ENCODE results near the gene DGKG.

The DGKG gene

DNA sequence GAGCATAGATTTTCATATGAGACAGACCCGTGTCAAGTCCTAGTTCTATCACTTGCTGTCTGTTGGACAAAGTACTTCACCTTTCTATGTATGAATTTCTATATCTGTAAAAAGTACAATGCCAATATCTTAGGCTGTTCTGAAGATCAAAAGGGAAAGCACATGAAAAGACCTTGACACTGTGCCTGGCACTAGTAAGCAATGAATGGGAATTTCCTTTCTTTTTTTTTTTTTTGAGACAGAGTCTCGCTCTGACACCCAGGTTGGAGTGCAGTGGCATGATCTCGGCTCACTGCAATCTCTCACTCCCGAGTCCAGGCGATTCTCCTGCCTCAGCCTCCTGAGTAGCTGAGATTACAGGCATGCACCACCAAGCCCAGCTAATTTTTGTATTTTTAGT lies 217.8 kb downstream of the DGKG start:
- Histone ChIP-seq H3K9me3 (ENCODE audit: severe bottlenecking) (no peaks in the 10 kb centered on the region), H3K36me3 (ENCODE audit: low read depth) (no peaks in the 10 kb centered on the region), H3K4me3 (ENCODE audit: severe bottlenecking) (no peak overlapping the region), H3K4me1 (ENCODE audit: insufficient read depth, poor library complexity, severe bottlenecking) (no peaks in the 10 kb centered on the region), H3K27ac (ENCODE audit: poor library complexity, severe bottlenecking) (no peak overlapping the region), H3K27me3 (ENCODE audit: insufficient read depth, poor library complexity, severe bottlenecking) (no peaks in the 10 kb centered on the region)
- ATAC-seq (ENCODE audit: low read depth), result no peak
- TF ChIP-seq, protein P1, sequence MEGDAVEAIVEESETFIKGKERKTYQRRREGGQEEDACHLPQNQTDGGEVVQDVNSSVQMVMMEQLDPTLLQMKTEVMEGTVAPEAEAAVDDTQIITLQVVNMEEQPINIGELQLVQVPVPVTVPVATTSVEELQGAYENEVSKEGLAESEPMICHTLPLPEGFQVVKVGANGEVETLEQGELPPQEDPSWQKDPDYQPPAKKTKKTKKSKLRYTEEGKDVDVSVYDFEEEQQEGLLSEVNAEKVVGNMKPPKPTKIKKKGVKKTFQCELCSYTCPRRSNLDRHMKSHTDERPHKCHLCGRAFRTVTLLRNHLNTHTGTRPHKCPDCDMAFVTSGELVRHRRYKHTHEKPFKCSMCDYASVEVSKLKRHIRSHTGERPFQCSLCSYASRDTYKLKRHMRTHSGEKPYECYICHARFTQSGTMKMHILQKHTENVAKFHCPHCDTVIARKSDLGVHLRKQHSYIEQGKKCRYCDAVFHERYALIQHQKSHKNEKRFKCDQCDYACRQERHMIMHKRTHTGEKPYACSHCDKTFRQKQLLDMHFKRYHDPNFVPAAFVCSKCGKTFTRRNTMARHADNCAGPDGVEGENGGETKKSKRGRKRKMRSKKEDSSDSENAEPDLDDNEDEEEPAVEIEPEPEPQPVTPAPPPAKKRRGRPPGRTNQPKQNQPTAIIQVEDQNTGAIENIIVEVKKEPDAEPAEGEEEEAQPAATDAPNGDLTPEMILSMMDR (IDR thresholded peaks at IDR 0.05; ENCODE audit: poor library complexity, severe bottlenecking), result no peak
- DNase-seq (ENCODE audit: low spot score), result no peak

DNA sequence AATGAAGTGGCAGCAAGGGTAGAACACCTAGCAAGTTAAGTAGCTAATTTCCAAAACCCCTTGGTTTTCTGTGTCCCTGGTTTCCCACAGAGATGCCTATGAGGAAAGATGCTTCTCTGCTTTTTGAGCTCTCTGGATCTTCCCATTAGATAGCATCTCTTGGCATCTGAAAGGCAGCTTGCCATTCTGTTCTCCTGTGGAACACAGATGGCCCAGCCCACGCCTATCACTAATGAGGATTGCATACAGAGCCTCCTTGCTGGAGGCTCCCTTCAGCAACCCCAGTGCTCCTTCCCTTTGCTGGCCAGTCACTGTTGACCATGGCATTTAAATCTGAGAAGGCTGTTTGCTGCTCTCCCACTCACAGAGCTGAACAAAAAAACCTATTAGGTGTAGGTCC lies 218.8 kb downstream of the DGKG start:
- H3K4me1 ChIP-seq (ENCODE audit: insufficient read depth, poor library complexity, severe bottlenecking), result no peaks in the 10 kb centered on the region
- H3K27me3 ChIP-seq (ENCODE audit: insufficient read depth, poor library complexity, severe bottlenecking), result no peaks in the 10 kb centered on the region
- DNase-seq (ENCODE audit: low spot score) (no peak), ATAC-seq (ENCODE audit: low read depth) (no peak)
- H3K36me3 ChIP-seq (ENCODE audit: low read depth), result no peaks in the 10 kb centered on the region
- no peaks in the 10 kb centered on the region for H3K9me3 ChIP-seq (ENCODE audit: severe bottlenecking)
- TF ChIP-seq, protein P1 (IDR thresholded peaks at IDR 0.05; ENCODE audit: poor library complexity, severe bottlenecking), result no peak
- no peak overlapping the region for H3K4me3 ChIP-seq (ENCODE audit: severe bottlenecking)
- H3K27ac ChIP-seq (ENCODE audit: poor library complexity, severe bottlenecking), result no peak overlapping the region

DNA sequence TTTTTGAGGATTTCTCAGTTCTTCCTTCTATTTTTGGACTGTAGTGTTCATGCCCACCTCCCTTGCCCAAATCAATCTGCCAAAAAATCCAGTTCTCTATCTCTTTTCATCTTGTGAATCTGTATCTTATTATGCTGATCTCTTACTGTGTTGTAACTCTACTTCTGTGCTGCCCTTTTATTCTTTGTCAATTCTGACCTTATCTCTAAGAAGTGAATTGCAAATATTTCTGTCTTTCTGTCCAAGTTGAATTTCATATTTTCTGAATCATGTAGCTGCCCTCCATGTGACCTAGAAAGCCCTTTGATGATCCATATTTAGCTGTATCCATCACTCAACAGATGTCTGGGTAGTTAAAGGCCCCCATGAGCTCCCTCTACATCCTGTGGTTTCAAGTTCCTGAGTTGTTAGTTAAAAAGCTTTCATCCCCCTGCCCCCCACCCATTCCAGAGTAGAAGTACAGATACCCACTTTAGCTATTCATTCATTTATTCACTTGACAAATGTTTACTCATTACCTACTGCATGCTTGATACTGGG lies 219.6 kb downstream of the DGKG start:
- Histone ChIP-seq H3K4me3 (ENCODE audit: severe bottlenecking) (no peak overlapping the region), H3K4me1 (ENCODE audit: insufficient read depth, poor library complexity, severe bottlenecking) (no peaks in the 10 kb centered on the region), H3K36me3 (ENCODE audit: low read depth) (no peaks in the 10 kb centered on the region), H3K9me3 (ENCODE audit: severe bottlenecking) (no peaks in the 10 kb centered on the region), H3K27me3 (ENCODE audit: insufficient read depth, poor library complexity, severe bottlenecking) (no peaks in the 10 kb centered on the region), H3K27ac (ENCODE audit: poor library complexity, severe bottlenecking) (no peak overlapping the region)
- DNase-seq (ENCODE audit: low spot score), result no peak
- ATAC-seq (ENCODE audit: low read depth), result no peak
- TF ChIP-seq, protein P1 (IDR thresholded peaks at IDR 0.05; ENCODE audit: poor library complexity, severe bottlenecking), result no peak

- no peaks in the 10 kb centered on the region for H3K36me3 ChIP-seq (ENCODE audit: low read depth)
- H3K27me3 ChIP-seq (ENCODE audit: insufficient read depth, poor library complexity, severe bottlenecking), result no peaks in the 10 kb centered on the region
- no peak for DNase-seq (ENCODE audit: low spot score)
- no peaks in the 10 kb centered on the region for H3K4me1 ChIP-seq (ENCODE audit: insufficient read depth, poor library complexity, severe bottlenecking)
- ATAC-seq (ENCODE audit: low read depth), result no peak
- H3K27ac ChIP-seq (ENCODE audit: poor library complexity, severe bottlenecking), result no peak overlapping the region
- no peak overlapping the region for H3K4me3 ChIP-seq (ENCODE audit: severe bottlenecking)
- no peaks in the 10 kb centered on the region for H3K9me3 ChIP-seq (ENCODE audit: severe bottlenecking)
- TF ChIP-seq, protein P1 (IDR thresholded peaks at IDR 0.05; ENCODE audit: poor library complexity, severe bottlenecking), result no peak
These were observed 220.2 kb downstream of the DGKG start for GRCh38 chr3:186141790-186142189.

- Histone ChIP-seq H3K27me3 (ENCODE audit: insufficient read depth, poor library complexity, severe bottlenecking) (no peaks in the 10 kb centered on the region), H3K4me1 (ENCODE audit: insufficient read depth, poor library complexity, severe bottlenecking) (no peaks in the 10 kb centered on the region), H3K9me3 (ENCODE audit: severe bottlenecking) (no peaks in the 10 kb centered on the region), H3K27ac (ENCODE audit: poor library complexity, severe bottlenecking) (no peak overlapping the region), H3K4me3 (ENCODE audit: severe bottlenecking) (no peak overlapping the region), H3K36me3 (ENCODE audit: low read depth) (no peaks in the 10 kb centered on the region)
- ATAC-seq (ENCODE audit: low read depth) (no peak), DNase-seq (ENCODE audit: low spot score) (no peak)
- TF ChIP-seq, protein P1 (IDR thresholded peaks at IDR 0.05; ENCODE audit: poor library complexity, severe bottlenecking), result no peak
These were observed 223.6 kb downstream of the DGKG start for GRCh38 chr3:186138272-186138981.

All from RWPE2 (cell line).